GM12892 (cell line): ENCODE results near the gene SHB.

ENCODE experiments used
- POLR2A ChIP-seq: IDR thresholded peaks from 2 replicates; pipeline ENCODE4 v1.6.1; 2011; ENCODE audit warnings: low read depth, low read length, control low read depth
- POLR2AphosphoS5 ChIP-seq: IDR thresholded peaks from 2 replicates; pipeline ENCODE4 v1.6.1; 2011; ENCODE audit warnings: low read depth, low read length, control low read depth

DNA sequence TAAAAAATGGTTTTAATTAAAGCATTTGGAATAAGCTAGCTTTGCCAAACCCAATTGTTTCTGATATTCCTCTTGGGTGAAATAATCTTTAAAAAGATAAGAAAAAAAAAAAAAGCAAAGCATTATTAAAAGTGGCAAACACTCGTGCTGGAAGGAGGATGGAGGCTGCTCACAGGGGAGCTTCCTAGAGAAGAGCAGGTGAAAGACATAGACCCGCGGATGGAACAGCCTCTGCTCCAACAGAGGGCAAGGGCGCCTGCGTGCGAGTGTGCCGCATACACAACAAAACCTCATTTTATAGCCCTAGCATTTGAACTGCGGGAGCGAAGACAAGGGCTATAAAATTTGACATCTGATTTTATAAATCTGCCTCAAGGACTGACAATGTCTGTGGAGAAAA lies 131.7 kb downstream of the SHB start:
- TF ChIP-seq POLR2A = no peak
- TF ChIP-seq POLR2AphosphoS5 = no peak
